ENCODE measurements around the gene NR2F6. TPM values are rescaled to one million over a fixed set of nuclear protein-coding genes. Genes with fewer than 3 reads are reported as not detected.

The NR2F6 gene
- total RNA-seq, 1 donor from 2014 or later, result 89.4 TPM

GRCh38 chr19:17243830-17244617, 1.7 kb downstream of the NR2F6 start:
- peak overlapping the region; percentile 95 for H3K4me3 ChIP-seq (ENCODE audit: low read depth, low read length)
- no peaks in the 10 kb centered on the region for H3K36me3 ChIP-seq (ENCODE audit: control insufficient read depth, insufficient read depth, low read length)
- DNase-seq (ENCODE audit: low read depth), result no peak
- no peak for TF ChIP-seq CTCF (IDR thresholded peaks at IDR 0.05; ENCODE audit: insufficient read depth, low read length, poor library complexity, severe bottlenecking)
- H3K27me3 ChIP-seq (ENCODE audit: control insufficient read depth, insufficient read depth, low read length), result no peaks in the 10 kb centered on the region

- H3K4me3 ChIP-seq (ENCODE audit: low read depth, low read length), result peak overlapping the region; percentile 95
- H3K27me3 ChIP-seq (ENCODE audit: control insufficient read depth, insufficient read depth, low read length), result no peaks in the 10 kb centered on the region
- no peak for DNase-seq (ENCODE audit: low read depth)
- H3K36me3 ChIP-seq (ENCODE audit: control insufficient read depth, insufficient read depth, low read length), result no peaks in the 10 kb centered on the region
- no peak for TF ChIP-seq CTCF (IDR thresholded peaks at IDR 0.05; ENCODE audit: insufficient read depth, low read length, poor library complexity, severe bottlenecking)
These were observed 2.4 kb downstream of the NR2F6 start for GRCh38 chr19:17243211-17243829.

- no peaks in the 10 kb centered on the region for H3K27me3 ChIP-seq (ENCODE audit: control insufficient read depth, insufficient read depth, low read length)
- H3K4me3 ChIP-seq (ENCODE audit: low read depth, low read length), result peak overlapping the region; percentile 95
- no peak for TF ChIP-seq CTCF (IDR thresholded peaks at IDR 0.05; ENCODE audit: insufficient read depth, low read length, poor library complexity, severe bottlenecking)
- DNase-seq (ENCODE audit: low read depth), result no peak
- H3K36me3 ChIP-seq (ENCODE audit: control insufficient read depth, insufficient read depth, low read length), result peaks cover 2% of the 10 kb centered on the region
These were observed 3.1 kb downstream of the NR2F6 start for GRCh38 chr19:17242431-17243208.

GRCh38 chr19:17240826-17241399, 4.8 kb downstream of the NR2F6 start:
- TF ChIP-seq CTCF (IDR thresholded peaks at IDR 0.05; ENCODE audit: insufficient read depth, low read length, poor library complexity, severe bottlenecking), result no peak
- Histone ChIP-seq H3K4me3 (ENCODE audit: low read depth, low read length) (no peak overlapping the region), H3K36me3 (ENCODE audit: control insufficient read depth, insufficient read depth, low read length) (peaks cover 2% of the 10 kb centered on the region), H3K27me3 (ENCODE audit: control insufficient read depth, insufficient read depth, low read length) (no peaks in the 10 kb centered on the region)
- no peak for DNase-seq (ENCODE audit: low read depth)

- peaks cover 2% of the 10 kb centered on the region for H3K36me3 ChIP-seq (ENCODE audit: control insufficient read depth, insufficient read depth, low read length)
- no peak for TF ChIP-seq CTCF (IDR thresholded peaks at IDR 0.05; ENCODE audit: insufficient read depth, low read length, poor library complexity, severe bottlenecking)
- no peak overlapping the region for H3K4me3 ChIP-seq (ENCODE audit: low read depth, low read length)
- no peak for DNase-seq (ENCODE audit: low read depth)
- no peaks in the 10 kb centered on the region for H3K27me3 ChIP-seq (ENCODE audit: control insufficient read depth, insufficient read depth, low read length)
These were observed 5.5 kb downstream of the NR2F6 start for GRCh38 chr19:17240062-17240752.

Data from kidney epithelial cell (primary cell).